CD4-positive, alpha-beta T cell treated with Interleukin-21 for 1 hour (primary cell): ENCODE data around the gene CFAP70.
A peak's percentile ranks its signal among the peaks of the same experiment; 100 is the strongest.
"Not testable (repeated sequence)": the region's sequence is repeated elsewhere in the genome, so short reads cannot be mapped to it uniquely, and the experiment has no call there.

Source experiments
- DNase-seq: peaks from one replicate; pipeline ENCODE4 v3.0.0-alpha.2; 2020

CFAP70 gene

GRCh38 chr10:73358331-73359279, at the start of gene CFAP70:
Gene CFAP70, minus strand, starts transcription at chr10:73358864. Its CDS starts 4,068 bp downstream, at chr10:73354796.
- DNase-seq: peak; percentile 97

DNA sequence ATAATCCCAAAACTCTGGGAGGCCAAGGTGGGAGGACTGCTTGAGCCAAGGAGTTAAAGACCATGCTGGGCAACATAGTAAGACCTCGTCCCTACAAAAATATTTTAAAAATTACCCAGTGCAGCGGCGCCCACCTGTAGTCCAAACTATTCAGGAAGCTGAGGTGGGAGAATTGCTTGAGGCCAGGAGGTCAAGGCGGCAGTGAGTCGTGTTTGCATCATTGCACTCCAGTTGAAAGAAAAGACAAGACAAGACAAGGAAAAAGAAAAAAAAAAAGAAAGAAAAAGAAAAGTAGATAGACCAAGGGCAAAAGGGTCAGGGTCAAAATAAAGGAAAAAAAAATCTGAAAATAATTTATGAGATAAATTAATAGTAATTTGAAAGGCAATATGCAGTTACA, 49.4 kb upstream of the CFAP70 start:
- no peak for DNase-seq

DNA sequence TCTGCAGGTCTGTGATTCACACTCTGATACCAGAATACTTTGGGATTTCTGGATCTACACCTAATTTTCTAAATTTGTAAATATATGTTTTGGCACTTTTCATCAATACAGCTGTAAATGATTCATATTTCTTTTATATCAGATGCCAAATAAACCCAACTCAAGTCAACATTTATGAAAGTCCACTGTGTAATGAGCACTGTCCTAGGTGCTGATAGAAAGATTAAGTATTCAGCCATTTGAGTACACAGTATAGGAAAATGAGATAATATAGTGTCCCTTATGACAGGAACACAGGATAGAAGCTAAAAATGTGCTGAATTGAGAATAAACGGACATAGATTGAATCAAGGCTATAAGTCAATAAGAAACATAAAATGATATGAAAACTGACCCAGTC, 48.8 kb upstream of the CFAP70 start:
- no peak for DNase-seq

DNA sequence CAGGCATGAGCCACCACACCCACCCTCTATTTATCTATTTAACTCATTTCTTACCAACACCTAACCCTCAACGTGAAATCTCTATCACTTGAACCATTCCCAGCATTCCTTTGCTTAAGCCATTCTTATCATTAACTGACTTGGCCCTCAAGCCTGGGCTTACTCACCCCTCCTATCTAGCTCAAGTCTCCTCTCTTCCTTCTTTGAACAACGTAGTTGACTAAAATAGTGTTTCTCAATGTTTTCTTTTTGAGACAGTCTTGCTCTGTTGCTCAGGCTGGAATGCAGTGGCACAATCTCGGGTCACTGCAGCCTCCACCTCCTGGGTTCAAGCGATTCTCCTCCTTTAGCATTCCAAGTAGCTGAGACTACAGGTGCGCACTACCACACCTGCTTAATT, 48.2 kb upstream of the CFAP70 start:
- no peak for DNase-seq

- DNase-seq: no peak
These were observed 46.9 kb upstream of the CFAP70 start for GRCh38 chr10:73405556-73405955.

GRCh38 chr10:73404690-73405089, 46.0 kb upstream of the CFAP70 start:
- DNase-seq: no peak

DNA sequence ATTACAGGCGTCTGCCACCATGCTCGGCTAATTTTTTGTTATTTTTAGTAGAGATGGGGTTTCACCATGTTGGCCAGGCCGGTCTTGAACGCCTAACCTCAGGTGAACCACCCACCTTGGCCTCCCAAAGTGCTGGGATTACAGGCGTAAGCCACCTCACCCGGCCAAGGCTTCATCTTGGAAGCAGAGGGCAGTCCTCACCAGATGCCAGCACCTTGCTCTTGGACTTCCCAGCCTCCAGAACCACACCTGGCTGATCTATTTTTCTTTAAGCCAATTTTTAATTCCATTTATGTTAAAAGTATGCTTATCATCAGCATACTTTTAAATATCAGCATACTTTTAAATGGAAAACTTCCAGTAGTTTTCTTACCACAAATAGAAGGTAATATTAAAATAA, 43.0 kb upstream of the CFAP70 start:
- no peak for DNase-seq

GRCh38 chr10:73399063-73399462, 40.4 kb upstream of the CFAP70 start:
- DNase-seq: no peak

DNA sequence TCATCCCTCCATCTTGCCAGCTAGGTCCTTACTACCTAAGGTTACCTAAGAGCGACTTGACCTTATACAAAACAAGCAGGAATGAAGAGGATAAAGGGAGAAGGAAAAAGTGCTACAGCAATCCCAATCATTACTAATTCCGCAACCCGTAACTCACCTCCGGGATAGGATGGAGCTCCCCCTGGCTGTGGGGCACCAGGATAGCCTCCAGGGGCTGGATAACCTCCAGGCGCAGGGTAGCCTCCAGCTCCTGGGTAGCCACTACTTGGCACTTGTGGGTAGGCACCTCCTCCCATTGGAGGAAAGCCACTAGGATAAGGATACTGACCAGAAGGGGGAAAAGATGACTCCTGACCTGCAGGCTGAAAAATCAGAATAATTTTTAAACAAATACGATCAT, 39.4 kb upstream of the CFAP70 start:
- DNase-seq: no peak

- not testable (repeated sequence) for DNase-seq
These were observed 35.7 kb upstream of the CFAP70 start for GRCh38 chr10:73394325-73394724.

GRCh38 chr10:73388228-73388627, 29.6 kb upstream of the CFAP70 start:
- no peak for DNase-seq

GRCh38 chr10:73386583-73386982, 27.9 kb upstream of the CFAP70 start:
- no peak for DNase-seq

- no peak for DNase-seq
These were observed 20.5 kb upstream of the CFAP70 start for GRCh38 chr10:73379064-73379748.

DNA sequence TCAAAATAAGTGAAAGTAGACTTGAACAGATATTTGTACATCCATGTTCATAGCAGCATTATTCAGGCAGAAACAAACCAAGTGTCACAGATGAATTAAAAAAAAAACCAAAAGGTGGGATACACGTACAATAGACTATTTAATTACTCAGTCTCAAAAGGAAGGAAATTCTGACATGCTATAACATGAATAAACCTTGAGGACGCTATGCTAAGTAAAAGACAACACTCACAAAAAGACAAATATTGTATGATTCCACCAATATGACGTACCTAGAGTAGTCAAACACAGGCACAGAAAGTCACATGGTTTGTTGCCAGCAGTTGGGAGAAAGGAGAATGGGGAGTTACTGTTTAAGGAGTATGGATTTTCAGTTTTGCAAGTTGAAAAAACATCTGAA, 18.0 kb upstream of the CFAP70 start:
- DNase-seq: no peak

DNA sequence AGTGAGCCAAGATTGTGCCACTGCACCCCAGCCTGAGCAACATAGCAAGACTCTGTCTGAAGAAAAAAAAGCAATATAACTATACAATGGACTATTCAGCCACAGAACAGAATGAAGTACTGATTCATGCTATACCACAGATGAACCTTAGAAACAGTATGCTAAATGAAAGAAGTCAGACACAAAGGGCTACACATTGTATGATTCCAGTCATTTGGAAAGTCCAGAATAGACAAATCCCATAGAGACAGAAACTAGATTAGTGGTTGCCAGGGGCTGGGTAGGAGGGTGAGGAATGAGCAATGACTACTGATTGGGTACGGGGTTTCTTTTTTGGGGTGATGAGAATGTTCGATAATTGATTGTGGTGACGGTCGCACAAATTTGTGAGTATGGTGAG, 9.6 kb upstream of the CFAP70 start:
- DNase-seq: no peak

GRCh38 chr10:73366381-73367298, 8.0 kb upstream of the CFAP70 start:
- DNase-seq: no peak

DNA sequence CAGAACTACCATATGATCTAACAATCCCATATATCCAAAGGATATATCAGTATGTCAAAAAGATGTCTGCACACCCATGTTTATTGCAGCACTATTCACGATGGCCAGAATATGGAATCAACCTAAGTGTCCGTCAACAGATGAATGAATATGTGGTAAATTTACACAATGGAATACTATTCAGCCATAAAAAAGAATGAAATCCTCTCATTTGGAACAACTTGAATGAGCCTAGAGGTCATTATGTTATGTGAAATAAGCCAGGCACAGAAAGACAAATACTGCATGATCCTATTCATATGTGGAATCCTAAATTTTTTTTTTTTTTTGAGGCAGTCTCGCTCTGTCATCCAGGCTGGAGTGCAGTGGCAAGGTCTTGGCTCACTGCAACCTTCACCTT, 6.3 kb upstream of the CFAP70 start:
- no peak for DNase-seq

- DNase-seq: no peak
These were observed 828 bp upstream of the CFAP70 start for GRCh38 chr10:73359492-73359891.

- DNase-seq: no peak
These were observed 843 bp downstream of the CFAP70 start for GRCh38 chr10:73357821-73358220.

GRCh38 chr10:73357166-73357565, 1.5 kb downstream of the CFAP70 start:
- no peak for DNase-seq

GRCh38 chr10:73344269-73344668, 14.4 kb downstream of the CFAP70 start:
- no peak for DNase-seq

GRCh38 chr10:73340121-73340520, 18.5 kb downstream of the CFAP70 start:
- no peak for DNase-seq

DNA sequence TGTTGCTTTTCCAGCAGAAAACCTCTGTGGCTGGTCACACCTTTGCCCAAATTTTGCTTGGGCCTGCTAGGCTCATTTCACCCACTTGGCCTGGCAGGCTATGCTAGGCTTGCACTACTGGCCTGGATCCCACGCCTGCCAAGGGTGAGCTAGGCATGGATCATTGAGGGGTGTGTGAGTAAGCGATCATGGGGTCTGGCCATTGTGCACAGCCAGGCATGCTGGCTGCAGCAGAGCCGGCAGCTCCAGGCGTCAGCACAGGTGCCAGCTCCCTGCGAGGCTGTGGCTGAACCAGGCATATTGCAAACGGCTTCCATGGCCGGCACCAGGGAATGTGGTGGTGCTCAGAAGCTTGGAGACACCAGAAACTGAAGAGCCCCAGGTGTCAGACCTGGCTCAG, 19.2 kb downstream of the CFAP70 start:
- no peak for DNase-seq
